IgD-negative memory B cell (primary cell): Measurements from ENCODE around the gene STK32B. TPM values are rescaled to one million over a fixed set of nuclear protein-coding genes. Genes with fewer than 3 reads are reported as not detected.
"Not testable (repeated sequence)": the region's sequence is repeated elsewhere in the genome, so short reads cannot be mapped to it uniquely, and the experiment has no call there.

Source experiments
- H3K27ac Mint-ChIP-seq, 3 donors: one replicate each; pipeline ENCODE4 v1.8.0; 2020 to 2022; ENCODE audit warnings: mild to moderate bottlenecking in 3 of 3, mixed read lengths in 3 of 3, moderate library complexity in 1 of 3
- H3K27me3 Mint-ChIP-seq: one replicate; pipeline ENCODE4 v1.8.0; 2021; ENCODE audit warnings: mixed read lengths
- H3K36me3 Mint-ChIP-seq: one replicate; pipeline ENCODE4 v1.8.0; 2020; ENCODE audit warnings: mild to moderate bottlenecking, mixed read lengths
- H3K4me1 Mint-ChIP-seq, 3 donors: one replicate each; pipeline ENCODE4 v1.8.0; 2020 to 2022; ENCODE audit warnings: mixed read lengths in 3 of 3, mild to moderate bottlenecking in 1 of 3
- H3K4me3 Mint-ChIP-seq, 4 donors: one replicate each; pipeline ENCODE4 v1.8.0; 2020 to 2022; ENCODE audit warnings: mild to moderate bottlenecking in 4 of 4, mixed read lengths in 4 of 4, moderate library complexity in 3 of 4
- H3K9me3 Mint-ChIP-seq, 3 donors: one replicate each; pipeline ENCODE4 v1.8.0; 2020 to 2021; ENCODE audit warnings: mixed read lengths in 3 of 3, mild to moderate bottlenecking in 1 of 3
- polyA plus RNA-seq: library from polyadenylated mRNA; unstranded; fragments of 300-500 nt; fragmentation: Illumina TruSeq; gene quantifications from one replicate; pipeline ENCODE4 v1.2.3, GENCODE V29; 2021

STK32B gene
- polyA plus RNA-seq: not detected

GRCh38 chr4:5051278-5052203, at the start of gene STK32B:
Gene STK32B, plus strand, starts transcription at chr4:5051480.
- no peaks in the 10 kb centered on the region for H3K36me3 Mint-ChIP-seq
- H3K27me3 Mint-ChIP-seq: peaks cover 48% of the 10 kb centered on the region
- H3K27ac Mint-ChIP-seq: no peak within 1 kb of the TSS
- peaks cover 0 to 8% (median 0%) of the 10 kb centered on the region in 3 donors for H3K9me3 Mint-ChIP-seq
- H3K4me3 Mint-ChIP-seq: peak within 1 kb of the TSS; percentile 58 to 93 (median 79)
- H3K4me1 Mint-ChIP-seq: peaks cover 0 to 5% (median 5%) of the 10 kb centered on the region in 3 donors

- not testable (repeated sequence) for H3K4me1 Mint-ChIP-seq, H3K36me3 Mint-ChIP-seq, H3K4me3 Mint-ChIP-seq
Observed at GRCh38 chr4:5001641-5002040, 49.6 kb upstream of the STK32B start.

GRCh38 chr4:5003372-5003857, 47.9 kb upstream of the STK32B start:
- Mint-ChIP-seq H3K4me1 (peaks cover 0 to 1% (median 0%) of the 10 kb centered on the region in 3 donors), H3K9me3 (peaks cover 0 to 2% (median 2%) of the 10 kb centered on the region in 3 donors), H3K27me3 (peaks cover 14% of the 10 kb centered on the region), H3K27ac (no peak overlapping the region), H3K4me3 (no peak overlapping the region), H3K36me3 (no peaks in the 10 kb centered on the region)

More at GRCh38 chr4:5001641-5002040, 49.6 kb upstream of the STK32B start:
- H3K27me3 Mint-ChIP-seq: peaks cover 14% of the 10 kb centered on the region
- not testable (repeated sequence) for H3K9me3 Mint-ChIP-seq, H3K27ac Mint-ChIP-seq

GRCh38 chr4:5003918-5004317, 47.4 kb upstream of the STK32B start:
- Mint-ChIP-seq H3K27ac (no peak overlapping the region), H3K4me1 (peaks cover 0 to 1% (median 0%) of the 10 kb centered on the region in 3 donors), H3K9me3 (peaks cover 0 to 2% (median 2%) of the 10 kb centered on the region in 3 donors), H3K36me3 (no peaks in the 10 kb centered on the region), H3K4me3 (no peak overlapping the region), H3K27me3 (peaks cover 14% of the 10 kb centered on the region)

GRCh38 chr4:5004496-5004895, 46.8 kb upstream of the STK32B start:
- H3K4me1 Mint-ChIP-seq: peaks cover 0 to 1% (median 0%) of the 10 kb centered on the region in 3 donors
- H3K36me3 Mint-ChIP-seq: no peaks in the 10 kb centered on the region
- no peak overlapping the region for H3K4me3 Mint-ChIP-seq
- H3K9me3 Mint-ChIP-seq: peaks cover 0 to 2% (median 2%) of the 10 kb centered on the region in 3 donors
- no peak overlapping the region for H3K27ac Mint-ChIP-seq
- H3K27me3 Mint-ChIP-seq: peaks cover 14% of the 10 kb centered on the region

GRCh38 chr4:5006932-5007331, 44.3 kb upstream of the STK32B start:
- H3K27me3 Mint-ChIP-seq: peaks cover 14% of the 10 kb centered on the region
- H3K27ac Mint-ChIP-seq, H3K36me3 Mint-ChIP-seq, H3K4me1 Mint-ChIP-seq, H3K4me3 Mint-ChIP-seq, H3K9me3 Mint-ChIP-seq: not testable (repeated sequence)

- Mint-ChIP-seq H3K4me3 (no peak overlapping the region), H3K9me3 (peaks cover 0 to 2% (median 0%) of the 10 kb centered on the region in 3 donors), H3K4me1 (peaks cover 0 to 1% (median 0%) of the 10 kb centered on the region in 3 donors), H3K27me3 (peaks cover 4% of the 10 kb centered on the region), H3K36me3 (no peaks in the 10 kb centered on the region), H3K27ac (no peak overlapping the region)
Observed at GRCh38 chr4:5009796-5010195, 41.5 kb upstream of the STK32B start.

GRCh38 chr4:5010984-5011383, 40.3 kb upstream of the STK32B start:
- no peak overlapping the region for H3K27ac Mint-ChIP-seq
- no peak overlapping the region for H3K4me3 Mint-ChIP-seq
- H3K9me3 Mint-ChIP-seq: no peaks in the 10 kb centered on the region
- no peaks in the 10 kb centered on the region for H3K4me1 Mint-ChIP-seq
- H3K36me3 Mint-ChIP-seq: no peaks in the 10 kb centered on the region
- H3K27me3 Mint-ChIP-seq: peaks cover 4% of the 10 kb centered on the region

GRCh38 chr4:5012244-5012898, 38.9 kb upstream of the STK32B start:
- Mint-ChIP-seq H3K4me1 (no peaks in the 10 kb centered on the region), H3K4me3 (no peak overlapping the region), H3K27me3 (peaks cover 9% of the 10 kb centered on the region), H3K27ac (no peak overlapping the region), H3K36me3 (no peaks in the 10 kb centered on the region), H3K9me3 (no peaks in the 10 kb centered on the region)

- H3K27ac Mint-ChIP-seq: no peak overlapping the region
- no peaks in the 10 kb centered on the region for H3K4me1 Mint-ChIP-seq
- no peaks in the 10 kb centered on the region for H3K36me3 Mint-ChIP-seq
- H3K9me3 Mint-ChIP-seq: no peaks in the 10 kb centered on the region
- H3K27me3 Mint-ChIP-seq: peaks cover 11% of the 10 kb centered on the region
- no peak overlapping the region for H3K4me3 Mint-ChIP-seq
Observed at GRCh38 chr4:5012958-5013357, 38.3 kb upstream of the STK32B start.

GRCh38 chr4:5014007-5014682, 37.1 kb upstream of the STK32B start:
- Mint-ChIP-seq H3K4me1 (no peaks in the 10 kb centered on the region), H3K36me3 (no peaks in the 10 kb centered on the region), H3K27me3 (peaks cover 16% of the 10 kb centered on the region), H3K27ac (no peak overlapping the region), H3K4me3 (peak overlapping the region in 1 of 4 donors; percentile 49), H3K9me3 (no peaks in the 10 kb centered on the region)

- no peak overlapping the region for H3K27ac Mint-ChIP-seq
- H3K36me3 Mint-ChIP-seq: no peaks in the 10 kb centered on the region
- H3K4me1 Mint-ChIP-seq: no peaks in the 10 kb centered on the region
- peaks cover 16% of the 10 kb centered on the region for H3K27me3 Mint-ChIP-seq
- peaks cover 0 to 6% (median 0%) of the 10 kb centered on the region in 3 donors for H3K9me3 Mint-ChIP-seq
- H3K4me3 Mint-ChIP-seq: no peak overlapping the region
Observed at GRCh38 chr4:5018096-5018495, 33.2 kb upstream of the STK32B start.

GRCh38 chr4:5018603-5019002, 32.7 kb upstream of the STK32B start:
- Mint-ChIP-seq H3K27ac (no peak overlapping the region), H3K4me3 (no peak overlapping the region), H3K9me3 (peaks cover 0 to 8% (median 0%) of the 10 kb centered on the region in 3 donors), H3K4me1 (no peaks in the 10 kb centered on the region), H3K36me3 (no peaks in the 10 kb centered on the region), H3K27me3 (peaks cover 15% of the 10 kb centered on the region)

GRCh38 chr4:5019274-5019673, 32.0 kb upstream of the STK32B start, which contains the start of gene CYTL1:
Gene CYTL1, minus strand, starts transcription at chr4:5019458. Its CDS starts 13 bp downstream, at chr4:5019445.
- Mint-ChIP-seq H3K9me3 (peaks cover 0 to 8% (median 1%) of the 10 kb centered on the region in 3 donors), H3K27me3 (peaks cover 15% of the 10 kb centered on the region), H3K4me1 (no peaks in the 10 kb centered on the region), H3K36me3 (no peaks in the 10 kb centered on the region), H3K4me3 (no peak within 1 kb of the TSS), H3K27ac (no peak within 1 kb of the TSS)

- Mint-ChIP-seq H3K27ac (no peak overlapping the region), H3K27me3 (peaks cover 15% of the 10 kb centered on the region), H3K9me3 (peaks cover 0 to 8% (median 1%) of the 10 kb centered on the region in 3 donors), H3K4me1 (no peaks in the 10 kb centered on the region), H3K4me3 (no peak overlapping the region), H3K36me3 (no peaks in the 10 kb centered on the region)
Observed at GRCh38 chr4:5019796-5020195, 31.5 kb upstream of the STK32B start.
